Endothelial cell of umbilical vein (primary cell): ENCODE data around the gene DENND4C. TPM values are rescaled to one million over a fixed set of nuclear protein-coding genes. Genes with fewer than 3 reads are reported as not detected.

Experiments used
- BruUV-seq: library from RNA; stranded (reverse); fragments of 400-500 nt; replicated peaks from 2 replicates; lab custom pipeline; 2021; lab: Mats Ljungman, UMichigan
- CTCF ChIA-PET: fragments of 300-600, 350-600 bp; sonication (Branson Sonifier 250); formaldehyde crosslinking; loops from one replicate; lab custom pipeline; 2021; ENCODE audit warnings: antibody characterized with exemption, inconsistent platforms; lab: Charles Lee
- POLR2A ChIA-PET: fragments of 300-600, 350-600 bp; sonication (Branson Sonifier 250); formaldehyde crosslinking; loops from one replicate; lab custom pipeline; 2021; ENCODE audit warnings: antibody characterized with exemption, inconsistent platforms; lab: Charles Lee
- DNase-seq: peaks from one replicate; pipeline ENCODE4 v3.0.0-alpha.2; 2011; ENCODE audit warnings: low read depth, low spot score
- FAIRE-seq: peaks from 2 replicates; lab custom pipeline; 2011; peaks lifted over from hg19 to GRCh38; lab: Jason Lieb, UNC
- H2AFZ ChIP-seq: 2 replicates; pipeline ENCODE4 v1.6.0; 2012; ENCODE audit warnings: low read depth, low read length, control low read depth, inconsistent platforms
- H3K27ac ChIP-seq: 2 replicates; pipeline ENCODE4 v1.5.1; 2011; ENCODE audit warnings: low read depth, mild to moderate bottlenecking, control low read depth, low read length, moderate library complexity; ENCODE audit not compliant: insufficient read depth
- H3K27me3 ChIP-seq, 2 experiments: 2 replicates each; pipeline versions ENCODE4 v1.6.0 to v1.6.1; 2011; ENCODE audit warnings: low read length in 2 of 2, mixed read lengths in 1 of 2; ENCODE audit not compliant: control insufficient read depth in 2 of 2, insufficient read depth in 2 of 2
- H3K36me3 ChIP-seq, 2 experiments: 2 replicates in 1 of 2; 3 replicates in 1 of 2; pipeline ENCODE4 v1.5.1; 2011; ENCODE audit warnings: low read length in 2 of 2, mild to moderate bottlenecking in 1 of 2, moderate library complexity in 1 of 2; ENCODE audit not compliant: control insufficient read depth in 2 of 2, insufficient read depth in 2 of 2; ENCODE audit errors: extremely low read depth in 1 of 2
- H3K4me1 ChIP-seq: 3 replicates; pipeline ENCODE4 v1.5.1; 2011; ENCODE audit warnings: mild to moderate bottlenecking, low read length; ENCODE audit not compliant: control insufficient read depth, insufficient read depth; ENCODE audit errors: extremely low read depth
- H3K4me2 ChIP-seq: 2 replicates; pipeline ENCODE4 v1.6.1; 2011; ENCODE audit warnings: low read length, control low read depth, mixed read lengths; ENCODE audit not compliant: insufficient read depth
- H3K4me3 ChIP-seq, 3 experiments: fragments of 200-600 bp in 1 of 3; sonication (generic), shearing (Covaris generic) in 1 of 3; replicated peaks in 1 of 3; 2 replicates each; pipeline ENCODE4 v1.5.1; 2011 to 2016; ENCODE audit warnings: control low read depth in 3 of 3, low read length in 3 of 3, mild to moderate bottlenecking in 2 of 3, inconsistent platforms in 1 of 3, low read depth in 1 of 3, moderate library complexity in 1 of 3; ENCODE audit not compliant: insufficient read depth in 1 of 3
- H3K79me2 ChIP-seq: 2 replicates; pipeline ENCODE4 v1.6.0; 2012; ENCODE audit warnings: low read length, inconsistent platforms; ENCODE audit not compliant: control insufficient read depth, insufficient read depth
- H3K9ac ChIP-seq: replicated peaks from 2 replicates; pipeline ENCODE3; 2011; ENCODE audit warnings: low read length, control low read depth; ENCODE audit not compliant: insufficient read depth; ENCODE audit errors: extremely low read depth
- H3K9me1 ChIP-seq: replicated peaks from 3 replicates; pipeline ENCODE4 v1.6.0; 2011; ENCODE audit warnings: mild to moderate bottlenecking, low read length; ENCODE audit not compliant: control insufficient read depth, insufficient read depth; ENCODE audit errors: extremely low read depth
- H3K9me3 ChIP-seq: replicated peaks from 2 replicates; pipeline ENCODE4 v1.5.1; 2012; ENCODE audit warnings: low read length, inconsistent platforms; ENCODE audit not compliant: control insufficient read depth, insufficient read depth
- H4K20me1 ChIP-seq: replicated peaks from 2 replicates; pipeline ENCODE3; 2011; ENCODE audit warnings: mild to moderate bottlenecking, low read length; ENCODE audit not compliant: control insufficient read depth, insufficient read depth; ENCODE audit errors: extremely low read depth
- EZH2 ChIP-seq: IDR thresholded peaks from 2 replicates; pipeline ENCODE4 v1.6.1; 2012; ENCODE audit warnings: borderline replicate concordance, low read depth, mild to moderate bottlenecking, moderate library complexity, low read length, inconsistent platforms; ENCODE audit not compliant: severe bottlenecking
- FOS ChIP-seq: IDR thresholded peaks from 2 replicates; pipeline ENCODE4 v1.6.1; 2011; ENCODE audit warnings: mild to moderate bottlenecking, low read length, moderate library complexity, borderline replicate concordance; ENCODE audit not compliant: insufficient read depth
- GATA2 ChIP-seq: IDR thresholded peaks from 2 replicates; pipeline ENCODE4 v1.7.0; 2011; ENCODE audit warnings: low read depth, mild to moderate bottlenecking, moderate library complexity, mixed read lengths, low read length; ENCODE audit not compliant: insufficient read length, insufficient read depth
- JUN ChIP-seq: IDR thresholded peaks from 2 replicates; pipeline ENCODE4 v1.6.1; 2011; ENCODE audit warnings: borderline replicate concordance, low read depth; ENCODE audit not compliant: insufficient read length, insufficient read depth
- MYC ChIP-seq: IDR thresholded peaks from one replicate; pipeline ENCODE4 v1.6.1; 2011; ENCODE audit warnings: mild to moderate bottlenecking, low read depth, low read length
- POLR2A ChIP-seq: IDR thresholded peaks from 2 replicates; pipeline ENCODE4 v1.6.1; 2012; ENCODE audit warnings: low read depth, mild to moderate bottlenecking, control low read depth, low read length
- dilution Hi-C: fragments of 300-500 bp; cut with MboI; formaldehyde crosslinking; loops from one replicate; pipeline ENCODE4 v1.15.0; 2019; ENCODE audit warnings: low sequenced_read_pairs; ENCODE audit not compliant: extremely low pct_ligation_motif_present
- intact Hi-C: fragments of 100-400 bp; cut with micrococcal nuclease; formaldehyde crosslinking; loops from one replicate; pipeline ENCODE4 v1.10.0; 2022
- polyA plus RNA-seq, 4 experiments: library from polyadenylated mRNA; depleted of rRNA in 3 of 4; stranded (reverse) in 3 of 4; unstranded in 1 of 4; fragments of >200 nt; gene quantifications; 2 replicates each; pipeline versions ENCODE4 v1.2.1 to v1.2.3, GENCODE V29; 2011 to 2012; ENCODE audit warnings: missing spikeins in 1 of 4
- total RNA-seq: library from RNA; stranded (reverse); gene quantifications from 2 replicates; pipeline ENCODE4 v1.2.3, GENCODE V29; 2021
- TF ChIP-seq, protein P1 (sequence below): IDR thresholded peaks from 2 replicates; pipeline ENCODE4 v1.6.1; 2011; ENCODE audit not compliant: insufficient read depth, insufficient read length
- TF ChIP-seq, protein P2 (sequence below), 2 donors: IDR thresholded peaks; 1 replicate in 1 of 2; 2 replicates in 1 of 2; pipeline ENCODE4 v1.5.1; 2011; ENCODE audit warnings: low read length in 2 of 2, mild to moderate bottlenecking in 2 of 2, moderate library complexity in 2 of 2, control low read depth in 1 of 2, inconsistent platforms in 1 of 2, low read depth in 1 of 2; ENCODE audit not compliant: insufficient read depth in 1 of 2; ENCODE audit errors: extremely low read depth in 1 of 2

The DENND4C gene
- total and polyA plus RNA-seq, 2 donors (not counting 3 experiments of a cell fraction or from before 2014, with no cell fraction given): 9.6 to 36.8 TPM

DNA sequence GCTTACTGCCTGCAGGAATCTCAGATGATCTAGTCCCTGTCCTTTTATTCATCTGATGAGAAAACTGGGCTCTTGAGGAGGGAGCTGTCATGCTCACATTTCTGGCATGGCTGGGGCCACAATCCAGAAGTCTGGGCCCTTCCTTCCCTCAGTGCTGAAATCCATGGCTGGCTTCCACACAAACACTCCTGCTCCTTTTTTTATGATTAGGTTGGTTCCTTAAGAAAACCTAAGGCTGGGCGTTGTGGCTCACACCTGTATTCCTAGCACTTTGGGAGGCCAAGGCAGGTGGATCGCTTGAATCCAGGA lies 179.7 kb downstream of the DENND4C start:
- no peak for TF ChIP-seq JUN
- no peak for TF ChIP-seq POLR2A
- TF ChIP-seq, protein P1, sequence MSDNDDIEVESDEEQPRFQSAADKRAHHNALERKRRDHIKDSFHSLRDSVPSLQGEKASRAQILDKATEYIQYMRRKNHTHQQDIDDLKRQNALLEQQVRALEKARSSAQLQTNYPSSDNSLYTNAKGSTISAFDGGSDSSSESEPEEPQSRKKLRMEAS: no peak
- no peak for TF ChIP-seq FOS
- no peak for TF ChIP-seq GATA2
- TF ChIP-seq, protein P2, sequence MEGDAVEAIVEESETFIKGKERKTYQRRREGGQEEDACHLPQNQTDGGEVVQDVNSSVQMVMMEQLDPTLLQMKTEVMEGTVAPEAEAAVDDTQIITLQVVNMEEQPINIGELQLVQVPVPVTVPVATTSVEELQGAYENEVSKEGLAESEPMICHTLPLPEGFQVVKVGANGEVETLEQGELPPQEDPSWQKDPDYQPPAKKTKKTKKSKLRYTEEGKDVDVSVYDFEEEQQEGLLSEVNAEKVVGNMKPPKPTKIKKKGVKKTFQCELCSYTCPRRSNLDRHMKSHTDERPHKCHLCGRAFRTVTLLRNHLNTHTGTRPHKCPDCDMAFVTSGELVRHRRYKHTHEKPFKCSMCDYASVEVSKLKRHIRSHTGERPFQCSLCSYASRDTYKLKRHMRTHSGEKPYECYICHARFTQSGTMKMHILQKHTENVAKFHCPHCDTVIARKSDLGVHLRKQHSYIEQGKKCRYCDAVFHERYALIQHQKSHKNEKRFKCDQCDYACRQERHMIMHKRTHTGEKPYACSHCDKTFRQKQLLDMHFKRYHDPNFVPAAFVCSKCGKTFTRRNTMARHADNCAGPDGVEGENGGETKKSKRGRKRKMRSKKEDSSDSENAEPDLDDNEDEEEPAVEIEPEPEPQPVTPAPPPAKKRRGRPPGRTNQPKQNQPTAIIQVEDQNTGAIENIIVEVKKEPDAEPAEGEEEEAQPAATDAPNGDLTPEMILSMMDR (IDR thresholded peaks at IDR 0.05; ENCODE audit: extremely low read depth in 1 of 2, insufficient read depth in 1 of 2, low read depth in 1 of 2, low read length in 2 of 2): no peak
- TF ChIP-seq MYC: no peak
- no peak for TF ChIP-seq EZH2
- no peak for FAIRE-seq
- Histone ChIP-seq H3K9ac (no peak overlapping the region), H3K9me3 (no peaks in the 10 kb centered on the region), H3K79me2 (no peaks in the 10 kb centered on the region), H2AFZ (no peak overlapping the region), H3K4me3 (peak overlapping the region in 2 of 3 experiments; percentile 82 to 91), H4K20me1 (no peaks in the 10 kb centered on the region), H3K4me2 (peak overlapping the region; percentile 84), H3K27me3 (no peaks in the 10 kb centered on the region), H3K9me1 (no peaks in the 10 kb centered on the region), H3K36me3 (no peaks in the 10 kb centered on the region), H3K4me1 (peaks cover 21% of the 10 kb centered on the region), H3K27ac (no peak overlapping the region)
- CTCF ChIA-PET: interaction anchor here (1.2 to 1.5 kb wide), 2 partner anchors 20 to 47 kb away, joined by 3 to 6 read pairs; no protein-coding TSS in a partner anchor
- dilution Hi-C loops: no loop called here
- POLR2A ChIA-PET: no interaction called here
- intact Hi-C loops: no loop called here
- no peak for DNase-seq
- no TSS peak for BruUV-seq
